B cell (primary cell): ENCODE data around the gene ZNF14. TPM values are rescaled to one million over a fixed set of nuclear protein-coding genes. Genes with fewer than 3 reads are reported as not detected.
"Not testable (repeated sequence)": the region's sequence is repeated elsewhere in the genome, so short reads cannot be mapped to it uniquely, and the experiment has no call there.

ENCODE experiments used
- ATAC-seq: fragments of 200-7000 bp; cut with Tn5 transposase; one replicate; pipeline ENCODE4 v1.10.0; 2021; ENCODE audit warnings: low read depth, mild to moderate bottlenecking, moderate number of reproducible peaks, moderate library complexity
- CTCF ChIA-PET: fragments of 350-600 bp; sonication (Branson Sonifier 250); formaldehyde crosslinking; loops from one replicate; lab custom pipeline; 2021; ENCODE audit warnings: antibody characterized with exemption, inconsistent platforms; lab: Charles Lee
- POLR2A ChIA-PET: fragments of 350-600 bp; sonication (Branson Sonifier 250); formaldehyde crosslinking; loops from one replicate; lab custom pipeline; 2021; ENCODE audit warnings: antibody characterized with exemption; lab: Charles Lee
- DNase-seq: peaks from one replicate; pipeline ENCODE4 v3.0.0; 2013
- H2AFZ ChIP-seq: 2 replicates; pipeline ENCODE4 v1.6.1; 2012; ENCODE audit warnings: mild to moderate bottlenecking, low read depth, low read length; ENCODE audit not compliant: insufficient read depth, poor library complexity, severe bottlenecking
- H3K27ac ChIP-seq, 2 donors: 1 replicate in 1 of 2; 2 replicates in 1 of 2; pipeline ENCODE4 v1.5.1; 2012 to 2013; ENCODE audit warnings: low read length in 2 of 2, mild to moderate bottlenecking in 2 of 2, moderate library complexity in 1 of 2
- H3K27me3 ChIP-seq, 4 experiments: fragments of 200-600 bp in 1 of 4; sonication (generic) in 1 of 4; replicated peaks in 1 of 4; 1 replicate in 2 of 4; 2 replicates in 2 of 4; pipeline versions ENCODE4 v1.6.1 to v1.7.0; 2013 to 2016; ENCODE audit warnings: low read length in 3 of 4, mild to moderate bottlenecking in 2 of 4, mixed read lengths in 1 of 4, moderate library complexity in 1 of 4; ENCODE audit not compliant: insufficient read depth in 4 of 4, control insufficient read depth in 3 of 4; ENCODE audit errors: control extremely low read depth in 1 of 4
- H3K36me3 ChIP-seq, 2 experiments: replicated peaks in 1 of 2; 1 replicate in 1 of 2; 2 replicates in 1 of 2; pipeline versions ENCODE4 v1.6.1 to v1.7.1; 2013; ENCODE audit warnings: low read length in 1 of 2; ENCODE audit not compliant: insufficient read depth in 2 of 2, control insufficient read depth in 1 of 2; ENCODE audit errors: control extremely low read depth in 1 of 2, extremely low read depth in 1 of 2
- H3K4me1 ChIP-seq, 2 donors: fragments of 200-600 bp in 1 of 2; sonication (generic) in 1 of 2; 1 replicate in 1 of 2; 2 replicates in 1 of 2; pipeline versions ENCODE4 v1.5.1 to v1.6.1; 2013 to 2017; ENCODE audit warnings: low read length in 2 of 2; ENCODE audit not compliant: control insufficient read depth in 2 of 2, insufficient read depth in 2 of 2
- H3K4me2 ChIP-seq: replicated peaks from 2 replicates; pipeline ENCODE3; 2012; ENCODE audit warnings: mild to moderate bottlenecking, low read depth, low read length; ENCODE audit not compliant: poor library complexity, severe bottlenecking
- H3K4me3 ChIP-seq, 5 experiments: fragments of 200-600 bp in 1 of 5; sonication (generic) in 1 of 5; 1 replicate in 3 of 5; 2 replicates in 2 of 5; pipeline versions ENCODE4 v1.5.1 to v1.7.0; 2011 to 2016; ENCODE audit warnings: low read length in 4 of 5, mild to moderate bottlenecking in 4 of 5, low read depth in 2 of 5, control low read depth in 1 of 5, moderate library complexity in 1 of 5; ENCODE audit not compliant: insufficient read depth in 1 of 5; ENCODE audit errors: control extremely low read depth in 1 of 5, extremely low read depth in 1 of 5
- H3K79me2 ChIP-seq: fragments of 200-600 bp; sonication (generic); one replicate; pipeline ENCODE4 v1.6.0; 2016; ENCODE audit warnings: low read length; ENCODE audit not compliant: control insufficient read depth, insufficient read depth
- H3K9ac ChIP-seq: fragments of 200-600 bp; sonication (generic); 2 replicates; pipeline ENCODE4 v1.6.1; 2017; ENCODE audit warnings: mild to moderate bottlenecking, low read length, moderate library complexity
- H3K9me3 ChIP-seq, 3 donors: one replicate each; pipeline versions ENCODE4 v1.6.1 to v1.7.1; 2013; ENCODE audit warnings: low read length in 2 of 3; ENCODE audit not compliant: control insufficient read depth in 2 of 3, insufficient read depth in 1 of 3; ENCODE audit errors: control extremely low read depth in 1 of 3
- H4K20me1 ChIP-seq: 2 replicates; pipeline ENCODE4 v1.6.0; 2012; ENCODE audit warnings: mild to moderate bottlenecking, low read length; ENCODE audit not compliant: insufficient read depth, control insufficient read depth, poor library complexity, severe bottlenecking
- H3K27ac Mint-ChIP-seq: one replicate; pipeline ENCODE4 v1.8.0; 2021; ENCODE audit warnings: mixed read lengths
- H3K27me3 Mint-ChIP-seq: one replicate; pipeline ENCODE4 v1.8.0; 2021; ENCODE audit warnings: mixed read lengths
- H3K4me1 Mint-ChIP-seq: one replicate; pipeline ENCODE4 v1.8.0; 2021; ENCODE audit warnings: mixed read lengths
- H3K4me3 Mint-ChIP-seq: one replicate; pipeline ENCODE4 v1.8.0; 2021; ENCODE audit warnings: mixed read lengths
- H3K9me3 Mint-ChIP-seq: one replicate; pipeline ENCODE4 v1.8.0; 2022; ENCODE audit warnings: mixed read lengths; ENCODE audit not compliant: insufficient read depth
- CTCF ChIP-seq: fragments of 200-600 bp; IDR thresholded peaks from one replicate; pipeline ENCODE4 v1.8.0; 2022; ENCODE audit warnings: antibody characterized with exemption, mild to moderate bottlenecking
- EZH2 ChIP-seq: IDR thresholded peaks from 2 replicates; pipeline ENCODE4 v1.6.1; 2012; ENCODE audit warnings: borderline replicate concordance, low read depth, mild to moderate bottlenecking, moderate library complexity, low read length; ENCODE audit not compliant: insufficient read depth, poor library complexity, severe bottlenecking
- WGBS: methylation state at CpG from one replicate; pipeline ENCODE4 v1.1.5; 2013; ENCODE audit warnings: missing lambda C conversion rate; ENCODE audit not compliant: insufficient coverage; 5-methylcytosine and 5-hydroxymethylcytosine counted together
- intact Hi-C: fragments of 100-400 bp; cut with micrococcal nuclease; formaldehyde crosslinking; loops from one replicate; pipeline ENCODE4 v1.10.0; 2022
- polyA plus RNA-seq: library from polyadenylated mRNA; depleted of rRNA; stranded (reverse); fragments of >200 nt; gene quantifications from 2 replicates; pipeline ENCODE4 v1.2.3, GENCODE V29; 2012
- total RNA-seq, 2 donors: library from RNA; stranded (reverse); fragments of 120-200 nt in 1 of 2; gene quantifications; 1 replicate in 1 of 2; 2 replicates in 1 of 2; pipeline versions ENCODE4 v1.2.3 to v1.2.4, GENCODE V29; 2013 to 2022

ZNF14 gene
- total and polyA plus RNA-seq, 2 donors (not counting 1 experiment from before 2014, with no cell fraction given): 3.4 to 21.0 TPM

GRCh38 chr19:19687090-19687489 lies 45.8 kb downstream of the ZNF14 start:
- peaks cover 2 to 49% (median 2%) of the 10 kb centered on the region in 3 donors for H3K9me3 ChIP-seq
- H2AFZ ChIP-seq: no peak overlapping the region
- H3K4me2 ChIP-seq: no peak overlapping the region
- H3K4me1 ChIP-seq: no peaks in the 10 kb centered on the region
- H3K4me3 ChIP-seq: no peak overlapping the region
- no peak for DNase-seq
- ChIA-PET CTCF (no interaction called here), POLR2A (no interaction called here)
- no peak overlapping the region for H3K27ac ChIP-seq
- H4K20me1 ChIP-seq: no peaks in the 10 kb centered on the region
- peaks cover 3% of the 10 kb centered on the region for H3K79me2 ChIP-seq
- no peak for TF ChIP-seq EZH2
- TF ChIP-seq CTCF: no peak
- Mint-ChIP-seq H3K4me3 (no peak overlapping the region), H3K27me3 (no peaks in the 10 kb centered on the region), H3K9me3 (peaks cover 3% of the 10 kb centered on the region), H3K27ac (no peak overlapping the region), H3K4me1 (no peaks in the 10 kb centered on the region)
- ATAC-seq: no peak
- H3K36me3 ChIP-seq: peaks cover 1 to 2% of the 10 kb centered on the region in 2 experiments
- intact Hi-C loops: no loop called here
- H3K9ac ChIP-seq: no peak overlapping the region
- no peaks in the 10 kb centered on the region for H3K27me3 ChIP-seq
- 100% methylated on average over 2 of the region's 3 CpGs for WGBS

GRCh38 chr19:19686580-19686979 lies 46.3 kb downstream of the ZNF14 start:
- Histone ChIP-seq H3K4me1 (no peaks in the 10 kb centered on the region), H3K36me3 (peaks cover 1 to 2% of the 10 kb centered on the region in 2 experiments), H3K27ac (no peak overlapping the region), H3K79me2 (peaks cover 3% of the 10 kb centered on the region), H3K9me3 (peaks cover 2 to 51% (median 2%) of the 10 kb centered on the region in 3 donors), H3K4me3 (no peak overlapping the region), H3K27me3 (no peaks in the 10 kb centered on the region), H3K9ac (no peak overlapping the region), H4K20me1 (no peaks in the 10 kb centered on the region), H2AFZ (no peak overlapping the region), H3K4me2 (no peak overlapping the region)
- DNase-seq: no peak
- H3K27ac Mint-ChIP-seq: peak overlapping the region; percentile 42
- TF ChIP-seq EZH2 (no peak), CTCF (no peak)
- H3K27me3 Mint-ChIP-seq: no peaks in the 10 kb centered on the region
- ChIA-PET POLR2A (no interaction called here), CTCF (no interaction called here)
- no peak for ATAC-seq
- intact Hi-C loops: no loop called here
- WGBS: 96% methylated on average over 6 of the region's 6 CpGs
- H3K9me3 Mint-ChIP-seq: peaks cover 3% of the 10 kb centered on the region
- H3K4me1 Mint-ChIP-seq: no peaks in the 10 kb centered on the region
- no peak overlapping the region for H3K4me3 Mint-ChIP-seq

GRCh38 chr19:19686119-19686518 lies 46.8 kb downstream of the ZNF14 start:
- ATAC-seq, H4K20me1 ChIP-seq, H3K4me3 Mint-ChIP-seq, intact Hi-C loops, H3K27ac ChIP-seq, H3K9me3 Mint-ChIP-seq, CTCF ChIA-PET, H3K36me3 ChIP-seq, H3K4me3 ChIP-seq, H3K4me1 ChIP-seq, POLR2A ChIA-PET, H3K4me1 Mint-ChIP-seq, H3K79me2 ChIP-seq, H3K27me3 Mint-ChIP-seq, DNase-seq, H3K4me2 ChIP-seq, H3K27me3 ChIP-seq, H3K27ac Mint-ChIP-seq, H2AFZ ChIP-seq, H3K9ac ChIP-seq: not testable (repeated sequence)
- peaks cover 2 to 55% (median 5%) of the 10 kb centered on the region in 3 donors for H3K9me3 ChIP-seq
- 98% methylated on average over 12 of the region's 15 CpGs for WGBS
